B cell (primary cell): ENCODE measurements around the gene RTL1. TPM values are rescaled to one million over a fixed set of nuclear protein-coding genes. Genes with fewer than 3 reads are reported as not detected.

ENCODE experiments used
- ATAC-seq: fragments of 200-7000 bp; cut with Tn5 transposase; one replicate; pipeline ENCODE4 v1.10.0; 2021; ENCODE audit warnings: low read depth, mild to moderate bottlenecking, moderate number of reproducible peaks, moderate library complexity
- CTCF ChIA-PET: fragments of 350-600 bp; sonication (Branson Sonifier 250); formaldehyde crosslinking; loops from one replicate; lab custom pipeline; 2021; ENCODE audit warnings: antibody characterized with exemption, inconsistent platforms; lab: Charles Lee
- POLR2A ChIA-PET: fragments of 350-600 bp; sonication (Branson Sonifier 250); formaldehyde crosslinking; loops from one replicate; lab custom pipeline; 2021; ENCODE audit warnings: antibody characterized with exemption; lab: Charles Lee
- DNase-seq: peaks from one replicate; pipeline ENCODE4 v3.0.0; 2013
- H2AFZ ChIP-seq: 2 replicates; pipeline ENCODE4 v1.6.1; 2012; ENCODE audit warnings: mild to moderate bottlenecking, low read depth, low read length; ENCODE audit not compliant: insufficient read depth, poor library complexity, severe bottlenecking
- H3K27ac ChIP-seq, 2 donors: 1 replicate in 1 of 2; 2 replicates in 1 of 2; pipeline ENCODE4 v1.5.1; 2012 to 2013; ENCODE audit warnings: low read length in 2 of 2, mild to moderate bottlenecking in 2 of 2, moderate library complexity in 1 of 2
- H3K27me3 ChIP-seq, 4 experiments: fragments of 200-600 bp in 1 of 4; sonication (generic) in 1 of 4; replicated peaks in 1 of 4; 1 replicate in 2 of 4; 2 replicates in 2 of 4; pipeline versions ENCODE4 v1.6.1 to v1.7.0; 2013 to 2016; ENCODE audit warnings: low read length in 3 of 4, mild to moderate bottlenecking in 2 of 4, mixed read lengths in 1 of 4, moderate library complexity in 1 of 4; ENCODE audit not compliant: insufficient read depth in 4 of 4, control insufficient read depth in 3 of 4; ENCODE audit errors: control extremely low read depth in 1 of 4
- H3K36me3 ChIP-seq, 2 experiments: replicated peaks in 1 of 2; 1 replicate in 1 of 2; 2 replicates in 1 of 2; pipeline versions ENCODE4 v1.6.1 to v1.7.1; 2013; ENCODE audit warnings: low read length in 1 of 2; ENCODE audit not compliant: insufficient read depth in 2 of 2, control insufficient read depth in 1 of 2; ENCODE audit errors: control extremely low read depth in 1 of 2, extremely low read depth in 1 of 2
- H3K4me1 ChIP-seq, 2 donors: fragments of 200-600 bp in 1 of 2; sonication (generic) in 1 of 2; 1 replicate in 1 of 2; 2 replicates in 1 of 2; pipeline versions ENCODE4 v1.5.1 to v1.6.1; 2013 to 2017; ENCODE audit warnings: low read length in 2 of 2; ENCODE audit not compliant: control insufficient read depth in 2 of 2, insufficient read depth in 2 of 2
- H3K4me2 ChIP-seq: replicated peaks from 2 replicates; pipeline ENCODE3; 2012; ENCODE audit warnings: mild to moderate bottlenecking, low read depth, low read length; ENCODE audit not compliant: poor library complexity, severe bottlenecking
- H3K4me3 ChIP-seq, 5 experiments: fragments of 200-600 bp in 1 of 5; sonication (generic) in 1 of 5; 1 replicate in 3 of 5; 2 replicates in 2 of 5; pipeline versions ENCODE4 v1.5.1 to v1.7.0; 2011 to 2016; ENCODE audit warnings: low read length in 4 of 5, mild to moderate bottlenecking in 4 of 5, low read depth in 2 of 5, control low read depth in 1 of 5, moderate library complexity in 1 of 5; ENCODE audit not compliant: insufficient read depth in 1 of 5; ENCODE audit errors: control extremely low read depth in 1 of 5, extremely low read depth in 1 of 5
- H3K79me2 ChIP-seq: fragments of 200-600 bp; sonication (generic); one replicate; pipeline ENCODE4 v1.6.0; 2016; ENCODE audit warnings: low read length; ENCODE audit not compliant: control insufficient read depth, insufficient read depth
- H3K9ac ChIP-seq: fragments of 200-600 bp; sonication (generic); 2 replicates; pipeline ENCODE4 v1.6.1; 2017; ENCODE audit warnings: mild to moderate bottlenecking, low read length, moderate library complexity
- H3K9me3 ChIP-seq, 3 donors: one replicate each; pipeline versions ENCODE4 v1.6.1 to v1.7.1; 2013; ENCODE audit warnings: low read length in 2 of 3; ENCODE audit not compliant: control insufficient read depth in 2 of 3, insufficient read depth in 1 of 3; ENCODE audit errors: control extremely low read depth in 1 of 3
- H4K20me1 ChIP-seq: 2 replicates; pipeline ENCODE4 v1.6.0; 2012; ENCODE audit warnings: mild to moderate bottlenecking, low read length; ENCODE audit not compliant: insufficient read depth, control insufficient read depth, poor library complexity, severe bottlenecking
- H3K27ac Mint-ChIP-seq: one replicate; pipeline ENCODE4 v1.8.0; 2021; ENCODE audit warnings: mixed read lengths
- H3K27me3 Mint-ChIP-seq: one replicate; pipeline ENCODE4 v1.8.0; 2021; ENCODE audit warnings: mixed read lengths
- H3K4me1 Mint-ChIP-seq: one replicate; pipeline ENCODE4 v1.8.0; 2021; ENCODE audit warnings: mixed read lengths
- H3K4me3 Mint-ChIP-seq: one replicate; pipeline ENCODE4 v1.8.0; 2021; ENCODE audit warnings: mixed read lengths
- H3K9me3 Mint-ChIP-seq: one replicate; pipeline ENCODE4 v1.8.0; 2022; ENCODE audit warnings: mixed read lengths; ENCODE audit not compliant: insufficient read depth
- EZH2 ChIP-seq: IDR thresholded peaks from 2 replicates; pipeline ENCODE4 v1.6.1; 2012; ENCODE audit warnings: borderline replicate concordance, low read depth, mild to moderate bottlenecking, moderate library complexity, low read length; ENCODE audit not compliant: insufficient read depth, poor library complexity, severe bottlenecking
- WGBS: methylation state at CpG from one replicate; pipeline ENCODE4 v1.1.5; 2013; ENCODE audit warnings: missing lambda C conversion rate; ENCODE audit not compliant: insufficient coverage; 5-methylcytosine and 5-hydroxymethylcytosine counted together
- intact Hi-C: fragments of 100-400 bp; cut with micrococcal nuclease; formaldehyde crosslinking; loops from one replicate; pipeline ENCODE4 v1.10.0; 2022
- polyA plus RNA-seq: library from polyadenylated mRNA; depleted of rRNA; stranded (reverse); fragments of >200 nt; gene quantifications from 2 replicates; pipeline ENCODE4 v1.2.3, GENCODE V29; 2012
- total RNA-seq, 2 donors: library from RNA; stranded (reverse); fragments of 120-200 nt in 1 of 2; gene quantifications; 1 replicate in 1 of 2; 2 replicates in 1 of 2; pipeline versions ENCODE4 v1.2.3 to v1.2.4, GENCODE V29; 2013 to 2022
- TF ChIP-seq, protein P1 (sequence below): fragments of 200-600 bp; IDR thresholded peaks from one replicate; pipeline ENCODE4 v1.8.0; 2022; ENCODE audit warnings: antibody characterized with exemption, mild to moderate bottlenecking

RTL1 gene
- total and polyA plus RNA-seq, 2 donors (not counting 1 experiment from before 2014, with no cell fraction given) = not detected

DNA sequence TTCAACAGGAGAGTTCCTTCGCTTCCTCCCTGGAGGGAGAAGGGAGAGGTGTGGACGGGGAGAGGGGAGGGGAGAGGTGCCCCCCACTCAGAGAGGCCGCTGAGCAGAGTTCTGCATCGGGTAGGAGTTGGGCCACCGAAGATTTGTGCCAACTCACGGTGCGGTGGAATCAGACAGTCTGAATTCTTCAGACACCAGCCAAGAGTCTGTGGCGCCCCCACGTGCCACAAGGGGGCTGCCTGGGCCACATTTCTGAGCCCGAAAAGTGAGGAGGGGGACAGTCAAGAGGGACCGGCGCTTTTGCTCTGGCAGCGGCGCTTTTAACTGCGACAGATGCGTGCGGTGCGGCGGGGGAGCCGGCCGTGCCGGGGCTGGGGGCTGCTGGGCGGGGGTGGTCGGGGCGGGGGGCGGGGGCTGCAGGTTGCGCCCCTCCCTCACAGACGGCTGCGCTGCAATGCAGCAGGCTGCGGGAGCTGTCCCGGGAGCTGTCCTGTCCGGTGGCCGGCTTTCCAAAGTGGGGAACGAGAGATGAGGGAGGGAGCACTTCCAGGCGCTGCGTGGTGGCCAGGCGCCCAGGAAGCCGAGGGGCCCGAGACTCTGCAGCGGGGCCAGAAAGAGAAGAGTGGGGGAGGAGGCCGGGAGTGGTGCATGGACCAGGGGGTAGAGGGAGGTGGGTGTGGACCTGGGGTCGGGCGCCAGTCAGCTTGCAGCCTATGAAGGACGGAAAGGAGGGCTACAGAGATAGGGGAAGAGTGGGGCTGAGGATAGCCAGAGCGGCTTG, 975 bp upstream of the RTL1 start:
- no peaks in the 10 kb centered on the region for H3K4me1 ChIP-seq
- TF ChIP-seq, protein P1, sequence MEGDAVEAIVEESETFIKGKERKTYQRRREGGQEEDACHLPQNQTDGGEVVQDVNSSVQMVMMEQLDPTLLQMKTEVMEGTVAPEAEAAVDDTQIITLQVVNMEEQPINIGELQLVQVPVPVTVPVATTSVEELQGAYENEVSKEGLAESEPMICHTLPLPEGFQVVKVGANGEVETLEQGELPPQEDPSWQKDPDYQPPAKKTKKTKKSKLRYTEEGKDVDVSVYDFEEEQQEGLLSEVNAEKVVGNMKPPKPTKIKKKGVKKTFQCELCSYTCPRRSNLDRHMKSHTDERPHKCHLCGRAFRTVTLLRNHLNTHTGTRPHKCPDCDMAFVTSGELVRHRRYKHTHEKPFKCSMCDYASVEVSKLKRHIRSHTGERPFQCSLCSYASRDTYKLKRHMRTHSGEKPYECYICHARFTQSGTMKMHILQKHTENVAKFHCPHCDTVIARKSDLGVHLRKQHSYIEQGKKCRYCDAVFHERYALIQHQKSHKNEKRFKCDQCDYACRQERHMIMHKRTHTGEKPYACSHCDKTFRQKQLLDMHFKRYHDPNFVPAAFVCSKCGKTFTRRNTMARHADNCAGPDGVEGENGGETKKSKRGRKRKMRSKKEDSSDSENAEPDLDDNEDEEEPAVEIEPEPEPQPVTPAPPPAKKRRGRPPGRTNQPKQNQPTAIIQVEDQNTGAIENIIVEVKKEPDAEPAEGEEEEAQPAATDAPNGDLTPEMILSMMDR = no peak
- no peak for TF ChIP-seq EZH2
- no peak overlapping the region for H3K4me2 ChIP-seq
- no peak overlapping the region for H3K27ac ChIP-seq
- H3K4me3 Mint-ChIP-seq = no peak overlapping the region
- H3K27me3 ChIP-seq = peaks cover 0 to 27% (median 3%) of the 10 kb centered on the region in 4 experiments
- H3K79me2 ChIP-seq = no peaks in the 10 kb centered on the region
- CTCF ChIA-PET = no interaction called here
- H3K27me3 Mint-ChIP-seq = peaks cover 41% of the 10 kb centered on the region
- H3K4me3 ChIP-seq = no peak overlapping the region
- intact Hi-C loops = no loop called here
- peaks cover 0 to 27% (median 0%) of the 10 kb centered on the region in 3 donors for H3K9me3 ChIP-seq
- POLR2A ChIA-PET = no interaction called here
- 45% methylated on average over 35 of the region's 45 CpGs for WGBS
- H2AFZ ChIP-seq = no peak overlapping the region
- H3K9me3 Mint-ChIP-seq = no peaks in the 10 kb centered on the region
- ATAC-seq (no peak), DNase-seq (no peak)
- H3K27ac Mint-ChIP-seq = no peak overlapping the region
- H3K36me3 ChIP-seq = no peaks in the 10 kb centered on the region
- H3K9ac ChIP-seq = no peak overlapping the region
- H4K20me1 ChIP-seq = no peaks in the 10 kb centered on the region
- no peaks in the 10 kb centered on the region for H3K4me1 Mint-ChIP-seq

DNA sequence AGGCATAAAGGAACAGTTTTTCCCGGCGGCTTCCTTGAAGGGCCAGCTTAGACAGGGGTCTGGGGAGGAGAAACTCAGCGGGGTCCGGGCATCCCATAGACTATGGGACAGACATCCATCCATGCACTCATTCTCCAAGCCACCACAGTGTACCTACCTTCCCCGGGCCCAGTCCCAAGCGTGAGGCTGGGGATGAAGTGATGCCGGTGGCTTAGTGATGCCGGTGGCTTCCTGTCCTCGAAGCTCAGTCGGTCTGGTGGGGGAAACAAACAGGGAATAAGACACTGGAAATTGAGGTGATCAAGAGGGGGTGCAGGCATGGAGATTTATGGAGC, 421 bp downstream of the RTL1 start:
- no peak for ATAC-seq
- no peaks in the 10 kb centered on the region for H3K36me3 ChIP-seq
- no peak overlapping the region for H2AFZ ChIP-seq
- Mint-ChIP-seq H3K4me1 (no peaks in the 10 kb centered on the region), H3K9me3 (no peaks in the 10 kb centered on the region), H3K4me3 (no peak overlapping the region), H3K27ac (no peak overlapping the region), H3K27me3 (peaks cover 47% of the 10 kb centered on the region)
- no peak overlapping the region for H3K4me3 ChIP-seq
- DNase-seq = no peak
- no peak overlapping the region for H3K9ac ChIP-seq
- WGBS = 98% methylated on average over 6 of the region's 10 CpGs
- no peak for TF ChIP-seq EZH2
- TF ChIP-seq, protein P1 = no peak
- ChIA-PET CTCF (no interaction called here), POLR2A (no interaction called here)
- peaks cover 0 to 24% (median 0%) of the 10 kb centered on the region in 3 donors for H3K9me3 ChIP-seq
- H3K79me2 ChIP-seq = no peaks in the 10 kb centered on the region
- no peak overlapping the region for H3K27ac ChIP-seq
- H3K27me3 ChIP-seq = peaks cover 0 to 30% (median 3%) of the 10 kb centered on the region in 4 experiments
- no peak overlapping the region for H3K4me2 ChIP-seq
- intact Hi-C loops = no loop called here
- H3K4me1 ChIP-seq = no peaks in the 10 kb centered on the region
- no peaks in the 10 kb centered on the region for H4K20me1 ChIP-seq
